ENCODE data around the gene MYLK4.

GRCh38 chr6:2622671-2623070, 128.1 kb downstream of the MYLK4 start:
- no peak for TF ChIP-seq CTCF (IDR thresholded peaks at IDR 0.05)
- no peak for TF ChIP-seq POLR2A (IDR thresholded peaks at IDR 0.05)

Measured in esophagus squamous epithelium (tissue), 4 donors.